ENCODE data around the gene KIF15. TPM values are rescaled to one million over a fixed set of nuclear protein-coding genes. Genes with fewer than 3 reads are reported as not detected.

KIF15 gene
- total RNA-seq, 4 donors from 2014 or later: 0.25 to 1.6 (median 0.38) TPM

DNA sequence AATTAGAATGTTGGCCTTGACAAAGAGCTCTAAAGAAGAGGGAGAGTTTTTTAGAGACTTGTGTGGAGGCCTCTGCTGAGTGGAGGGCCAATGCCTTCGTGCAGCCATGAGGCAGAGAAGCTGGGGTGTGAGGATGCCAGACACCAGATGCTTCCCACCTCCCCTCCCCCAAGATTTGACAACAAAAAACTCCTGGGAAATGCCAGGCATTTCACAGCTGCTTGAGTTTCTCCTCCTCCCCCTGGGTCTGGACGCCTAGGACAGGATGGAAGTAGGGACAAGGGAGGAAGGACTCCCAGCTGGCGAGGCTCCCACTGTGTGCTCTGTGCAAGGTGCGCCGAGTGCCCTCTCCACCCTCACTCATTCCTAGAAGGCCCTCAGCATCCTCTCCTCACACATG is 132.9 kb downstream of the KIF15 start:
- Histone ChIP-seq H3K36me3 (no peaks in the 10 kb centered on the region), H3K27ac (no peak overlapping the region), H3K4me1 (no peaks in the 10 kb centered on the region), H3K9me3 (no peaks in the 10 kb centered on the region), H3K4me3 (no peak overlapping the region), H3K27me3 (no peaks in the 10 kb centered on the region)
- in situ Hi-C loops (cut with MboI; ENCODE audit: low sequenced_read_pairs in 4 of 4) (no loop called here), intact Hi-C loops (cut with DNase I; ENCODE audit: low total_unique reads) (no loop called here)
- ATAC-seq (no peak), DNase-seq (no peak)
- TF ChIP-seq, protein P1, sequence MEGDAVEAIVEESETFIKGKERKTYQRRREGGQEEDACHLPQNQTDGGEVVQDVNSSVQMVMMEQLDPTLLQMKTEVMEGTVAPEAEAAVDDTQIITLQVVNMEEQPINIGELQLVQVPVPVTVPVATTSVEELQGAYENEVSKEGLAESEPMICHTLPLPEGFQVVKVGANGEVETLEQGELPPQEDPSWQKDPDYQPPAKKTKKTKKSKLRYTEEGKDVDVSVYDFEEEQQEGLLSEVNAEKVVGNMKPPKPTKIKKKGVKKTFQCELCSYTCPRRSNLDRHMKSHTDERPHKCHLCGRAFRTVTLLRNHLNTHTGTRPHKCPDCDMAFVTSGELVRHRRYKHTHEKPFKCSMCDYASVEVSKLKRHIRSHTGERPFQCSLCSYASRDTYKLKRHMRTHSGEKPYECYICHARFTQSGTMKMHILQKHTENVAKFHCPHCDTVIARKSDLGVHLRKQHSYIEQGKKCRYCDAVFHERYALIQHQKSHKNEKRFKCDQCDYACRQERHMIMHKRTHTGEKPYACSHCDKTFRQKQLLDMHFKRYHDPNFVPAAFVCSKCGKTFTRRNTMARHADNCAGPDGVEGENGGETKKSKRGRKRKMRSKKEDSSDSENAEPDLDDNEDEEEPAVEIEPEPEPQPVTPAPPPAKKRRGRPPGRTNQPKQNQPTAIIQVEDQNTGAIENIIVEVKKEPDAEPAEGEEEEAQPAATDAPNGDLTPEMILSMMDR (IDR thresholded peaks at IDR 0.05 in 4 of 5, conservative IDR thresholded peaks at IDR 0.05 in 1 of 5): no peak
- no peak for TF ChIP-seq POLR2A (IDR thresholded peaks at IDR 0.05)

GRCh38 chr3:44896440-44896839 is 134.8 kb downstream of the KIF15 start:
- in situ Hi-C loops (cut with MboI; ENCODE audit: low sequenced_read_pairs in 4 of 4): no loop called here
- Histone ChIP-seq H3K4me3 (no peak overlapping the region), H3K36me3 (no peaks in the 10 kb centered on the region), H3K27me3 (no peaks in the 10 kb centered on the region), H3K9me3 (no peaks in the 10 kb centered on the region), H3K27ac (no peak overlapping the region), H3K4me1 (no peaks in the 10 kb centered on the region)
- DNase-seq: no peak
- ATAC-seq: no peak
- TF ChIP-seq, protein P1 (IDR thresholded peaks at IDR 0.05 in 4 of 5, conservative IDR thresholded peaks at IDR 0.05 in 1 of 5): no peak
- TF ChIP-seq POLR2A (IDR thresholded peaks at IDR 0.05): no peak
- intact Hi-C loops (cut with DNase I; ENCODE audit: low total_unique reads): no loop called here

GRCh38 chr3:44899683-44900367 is 138.2 kb downstream of the KIF15 start:
- Histone ChIP-seq H3K4me1 (no peaks in the 10 kb centered on the region), H3K9me3 (no peaks in the 10 kb centered on the region), H3K27ac (no peak overlapping the region), H3K27me3 (no peaks in the 10 kb centered on the region), H3K4me3 (no peak overlapping the region), H3K36me3 (no peaks in the 10 kb centered on the region)
- in situ Hi-C loops (cut with MboI; ENCODE audit: low sequenced_read_pairs in 4 of 4): loop anchor here in 3 of 4 donors (25.0 kb wide), 1 partner anchor 363 kb away; no protein-coding TSS in a partner anchor
- no peak for TF ChIP-seq POLR2A (IDR thresholded peaks at IDR 0.05)
- TF ChIP-seq, protein P1 (IDR thresholded peaks at IDR 0.05 in 4 of 5, conservative IDR thresholded peaks at IDR 0.05 in 1 of 5): no peak
- intact Hi-C loops (cut with DNase I; ENCODE audit: low total_unique reads): no loop called here
- ATAC-seq (no peak), DNase-seq (no peak)

- H3K9me3 ChIP-seq: no peaks in the 10 kb centered on the region
- in situ Hi-C loops (cut with MboI; ENCODE audit: low sequenced_read_pairs in 4 of 4) (loop anchor here in 3 of 4 donors (25.0 kb wide), 1 partner anchor 365 kb away; no protein-coding TSS in a partner anchor), intact Hi-C loops (cut with DNase I; ENCODE audit: low total_unique reads) (no loop called here)
- TF ChIP-seq, protein P1 (IDR thresholded peaks at IDR 0.05 in 4 of 5, conservative IDR thresholded peaks at IDR 0.05 in 1 of 5): no peak
- no peak for TF ChIP-seq POLR2A (IDR thresholded peaks at IDR 0.05)
- no peaks in the 10 kb centered on the region for H3K36me3 ChIP-seq
- H3K4me3 ChIP-seq: no peak overlapping the region
- ATAC-seq: no peak
- no peak overlapping the region for H3K27ac ChIP-seq
- H3K27me3 ChIP-seq: no peaks in the 10 kb centered on the region
- DNase-seq: no peak
- no peaks in the 10 kb centered on the region for H3K4me1 ChIP-seq
Observed at GRCh38 chr3:44902628-44903027, 141.0 kb downstream of the KIF15 start.

MicroRNA genes within 50 kb of the gene (microRNA counts, 767-probe panel; counts per million panel counts)
- microRNA hsa-miR-564: 356 to 448 counts per million in 2 donors

Other genes with a start within 250 kb of the KIF15 start
- gene ZKSCAN7, start 206.6 kb upstream of the KIF15 start, total RNA-seq: 1 to 10 TPM; 1.0 to 1.6 (median 1.4) TPM
- under 1 TPM; 0.13 to 0.39 (median 0.28) TPM for gene ZNF660, start 176.8 kb upstream of the KIF15 start, total RNA-seq
- 10 to 100 TPM; 14.3 to 21.5 (median 19.6) TPM for gene ZNF197, start 136.8 kb upstream of the KIF15 start, total RNA-seq
- gene ZNF35, start 113.1 kb upstream of the KIF15 start, total RNA-seq: 1 to 10 TPM; 2.6 to 8.1 (median 5.3) TPM
- gene ZNF502, start 49.1 kb upstream of the KIF15 start, total RNA-seq: 1 to 10 TPM; 1.8 to 4.8 (median 1.9) TPM
- 1 to 10 TPM in 3 of 4 donors, under 1 TPM in 1; 0.92 to 4.7 (median 1.4) TPM for gene ZNF501, start 32.2 kb upstream of the KIF15 start, total RNA-seq
- gene KIAA1143, start 175 bp upstream of the KIF15 start, total RNA-seq: 10 to 100 TPM; 28.5 to 36.2 (median 31.4) TPM
- 10 to 100 TPM in 3 of 4 donors, 1 to 10 TPM in 1; 7.2 to 19.7 (median 14.9) TPM for gene TMEM42, start 100.1 kb downstream of the KIF15 start, total RNA-seq
- not detected for gene TGM4, start 112.8 kb downstream of the KIF15 start, total RNA-seq
- 10 to 100 TPM; 66.2 to 90.5 (median 74.5) TPM for gene ZDHHC3, start 214.4 kb downstream of the KIF15 start, total RNA-seq
- 10 to 100 TPM; 57.4 to 80.3 (median 60.9) TPM for gene EXOSC7, start 214.4 kb downstream of the KIF15 start, total RNA-seq

Data from gastrocnemius medialis (tissue), 4 donors.